Measurements from ENCODE around the gene ADK. TPM values are rescaled to one million over a fixed set of nuclear protein-coding genes. Genes with fewer than 3 reads are reported as not detected.

The ADK gene
- total and polyA plus RNA-seq, 2 donors (not counting 1 experiment from before 2014, with no cell fraction given): 25.3 to 47.8 TPM

GRCh38 chr10:74373059-74373458 is 222.0 kb downstream of the ADK start:
- H2AFZ ChIP-seq (ENCODE audit: low read length): no peak overlapping the region
- TF ChIP-seq EZH2 (IDR thresholded peaks at IDR 0.05; ENCODE audit: low read length, missing control alignments): no peak
- TF ChIP-seq CTCF (conservative IDR thresholded peaks at IDR 0.05 in 1 of 2, IDR thresholded peaks at IDR 0.05 in 1 of 2; ENCODE audit: low read depth in 1 of 2, low read length in 2 of 2): no peak
- no peak overlapping the region for H3K4me2 ChIP-seq (ENCODE audit: extremely low read depth, insufficient read depth, low read length)
- H3K4me1 ChIP-seq (ENCODE audit: control insufficient read depth, extremely low read depth, insufficient read depth, low read length): no peaks in the 10 kb centered on the region
- H3K79me2 ChIP-seq (ENCODE audit: control insufficient read depth, insufficient read depth, low read length): no peaks in the 10 kb centered on the region
- no peaks in the 10 kb centered on the region for H3K9me3 ChIP-seq (ENCODE audit: control insufficient read depth, insufficient read depth, low read depth, low read length)
- H3K36me3 ChIP-seq (ENCODE audit: control insufficient read depth, insufficient read depth, low read length): no peaks in the 10 kb centered on the region
- peak in 1 of 2 donors; percentile 5 for DNase-seq (ENCODE audit: low read depth in 2 of 2)
- no peak overlapping the region for H3K9ac ChIP-seq (ENCODE audit: insufficient read depth, low read length)
- no peak overlapping the region for H3K27ac ChIP-seq (ENCODE audit: insufficient read depth, low read length)
- H4K20me1 ChIP-seq (ENCODE audit: control insufficient read depth, extremely low read depth, insufficient read depth, low read length): no peaks in the 10 kb centered on the region
- no peak overlapping the region for H3K4me3 ChIP-seq (replicated peaks in 1 of 4; ENCODE audit: control extremely low read depth in 1 of 4, insufficient read depth in 1 of 4, low read depth in 3 of 4, low read length in 4 of 4)
- H3K27me3 ChIP-seq (ENCODE audit: control insufficient read depth, insufficient read depth, low read length): no peaks in the 10 kb centered on the region

DNA sequence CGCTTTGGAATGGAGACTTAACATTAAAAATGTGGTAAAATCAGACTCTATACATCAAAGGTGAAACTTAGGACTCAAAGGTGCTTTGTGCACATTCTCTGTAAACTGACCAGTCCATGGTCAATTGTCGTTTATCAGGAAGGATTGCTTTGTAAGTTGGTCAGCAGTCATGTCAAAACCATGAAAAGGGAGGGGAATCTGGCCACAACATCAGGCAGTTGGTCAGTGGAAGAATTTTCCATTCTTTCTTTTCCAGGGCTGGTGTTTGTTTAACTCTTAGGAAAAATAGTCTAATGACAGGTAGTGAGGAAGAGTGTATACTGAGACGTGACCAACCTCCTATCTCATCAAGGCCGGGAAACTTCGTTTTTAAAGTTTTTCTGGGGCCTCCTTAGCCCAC is 226.5 kb downstream of the ADK start:
- Histone ChIP-seq H3K27ac (ENCODE audit: insufficient read depth, low read length) (no peak overlapping the region), H3K4me1 (ENCODE audit: control insufficient read depth, extremely low read depth, insufficient read depth, low read length) (no peaks in the 10 kb centered on the region), H3K27me3 (ENCODE audit: control insufficient read depth, insufficient read depth, low read length) (no peaks in the 10 kb centered on the region), H3K4me2 (ENCODE audit: extremely low read depth, insufficient read depth, low read length) (no peak overlapping the region), H4K20me1 (ENCODE audit: control insufficient read depth, extremely low read depth, insufficient read depth, low read length) (no peaks in the 10 kb centered on the region), H3K79me2 (ENCODE audit: control insufficient read depth, insufficient read depth, low read length) (no peaks in the 10 kb centered on the region), H3K36me3 (ENCODE audit: control insufficient read depth, insufficient read depth, low read length) (no peaks in the 10 kb centered on the region), H3K4me3 (replicated peaks in 1 of 4; ENCODE audit: control extremely low read depth in 1 of 4, insufficient read depth in 1 of 4, low read depth in 3 of 4, low read length in 4 of 4) (no peak overlapping the region), H3K9ac (ENCODE audit: insufficient read depth, low read length) (no peak overlapping the region), H2AFZ (ENCODE audit: low read length) (no peak overlapping the region), H3K9me3 (ENCODE audit: control insufficient read depth, insufficient read depth, low read depth, low read length) (no peaks in the 10 kb centered on the region)
- peak in 1 of 2 donors; percentile 73 for DNase-seq (ENCODE audit: low read depth in 2 of 2)
- TF ChIP-seq EZH2 (IDR thresholded peaks at IDR 0.05; ENCODE audit: low read length, missing control alignments) (no peak), CTCF (conservative IDR thresholded peaks at IDR 0.05 in 1 of 2, IDR thresholded peaks at IDR 0.05 in 1 of 2; ENCODE audit: low read depth in 1 of 2, low read length in 2 of 2) (no peak)

- no peak for DNase-seq (ENCODE audit: low read depth in 2 of 2)
- no peak overlapping the region for H2AFZ ChIP-seq (ENCODE audit: low read length)
- TF ChIP-seq EZH2 (IDR thresholded peaks at IDR 0.05; ENCODE audit: low read length, missing control alignments): no peak
- no peak for TF ChIP-seq CTCF (conservative IDR thresholded peaks at IDR 0.05 in 1 of 2, IDR thresholded peaks at IDR 0.05 in 1 of 2; ENCODE audit: low read depth in 1 of 2, low read length in 2 of 2)
Measured at GRCh38 chr10:74379474-74379873, 228.5 kb downstream of the ADK start.

More at GRCh38 chr10:74379474-74379873, 228.5 kb downstream of the ADK start:
- H3K27me3 ChIP-seq (ENCODE audit: control insufficient read depth, insufficient read depth, low read length): no peaks in the 10 kb centered on the region
- H3K9ac ChIP-seq (ENCODE audit: insufficient read depth, low read length): no peak overlapping the region
- no peaks in the 10 kb centered on the region for H4K20me1 ChIP-seq (ENCODE audit: control insufficient read depth, extremely low read depth, insufficient read depth, low read length)
- H3K27ac ChIP-seq (ENCODE audit: insufficient read depth, low read length): no peak overlapping the region
- H3K79me2 ChIP-seq (ENCODE audit: control insufficient read depth, insufficient read depth, low read length): no peaks in the 10 kb centered on the region
- H3K36me3 ChIP-seq (ENCODE audit: control insufficient read depth, insufficient read depth, low read length): no peaks in the 10 kb centered on the region
- no peaks in the 10 kb centered on the region for H3K4me1 ChIP-seq (ENCODE audit: control insufficient read depth, extremely low read depth, insufficient read depth, low read length)
- H3K9me3 ChIP-seq (ENCODE audit: control insufficient read depth, insufficient read depth, low read depth, low read length): no peaks in the 10 kb centered on the region
- H3K4me2 ChIP-seq (ENCODE audit: extremely low read depth, insufficient read depth, low read length): no peak overlapping the region
- no peak overlapping the region for H3K4me3 ChIP-seq (replicated peaks in 1 of 4; ENCODE audit: control extremely low read depth in 1 of 4, insufficient read depth in 1 of 4, low read depth in 3 of 4, low read length in 4 of 4)

Data from fibroblast of lung (primary cell).